Smooth muscle cell (in vitro differentiated cells): ENCODE data around the gene RBBP5. TPM values are rescaled to one million over a fixed set of nuclear protein-coding genes. Genes with fewer than 3 reads are reported as not detected.

ENCODE experiments used
- DNase-seq: peaks from one replicate; lab custom pipeline; 2025; ENCODE audit not compliant: unreplicated experiment; lab: John Stamatoyannopoulos, UW
- H2AFZ ChIP-seq: fragments of 200-600 bp; sonication (generic); 2 replicates; pipeline ENCODE4 v1.6.0; 2016; ENCODE audit warnings: antibody characterized with exemption, low read depth, mild to moderate bottlenecking
- H3F3A ChIP-seq: fragments of 200-600 bp; sonication (generic); 2 replicates; pipeline ENCODE4 v1.6.0; 2017; ENCODE audit warnings: antibody characterized with exemption, low read depth
- H3K27ac ChIP-seq: fragments of 200-600 bp; sonication (generic); 2 replicates; pipeline ENCODE4 v1.5.1; 2016; ENCODE audit warnings: low read depth, mild to moderate bottlenecking
- H3K27me3 ChIP-seq: fragments of 200-600 bp; sonication (generic); 2 replicates; pipeline ENCODE4 v1.6.1; 2016; ENCODE audit warnings: low read depth, mild to moderate bottlenecking
- H3K36me3 ChIP-seq: fragments of 200-600 bp; sonication (generic); 2 replicates; pipeline ENCODE4 v1.5.1; 2016; ENCODE audit warnings: low read depth
- H3K4me1 ChIP-seq: fragments of 200-600 bp; sonication (generic); 2 replicates; pipeline ENCODE4 v1.5.1; 2016; ENCODE audit warnings: low read depth
- H3K4me2 ChIP-seq: fragments of 200-600 bp; sonication (generic); 2 replicates; pipeline ENCODE4 v1.6.0; 2016; ENCODE audit warnings: mild to moderate bottlenecking
- H3K4me3 ChIP-seq: fragments of 200-600 bp; sonication (generic); 2 replicates; pipeline ENCODE4 v1.5.1; 2016; ENCODE audit warnings: mild to moderate bottlenecking
- H3K79me2 ChIP-seq: fragments of 200-600 bp; sonication (generic); 2 replicates; pipeline ENCODE4 v1.6.0; 2016; ENCODE audit warnings: low read depth, mild to moderate bottlenecking
- H3K9ac ChIP-seq: fragments of 200-600 bp; sonication (generic); 2 replicates; pipeline ENCODE4 v1.6.0; 2016; ENCODE audit warnings: low read depth
- H3K9me3 ChIP-seq: fragments of 200-600 bp; sonication (generic); replicated peaks from 2 replicates; pipeline ENCODE4 v1.5.1; 2016; ENCODE audit warnings: low read depth
- H4K20me1 ChIP-seq: fragments of 200-600 bp; sonication (generic); 2 replicates; pipeline ENCODE4 v1.6.0; 2016; ENCODE audit warnings: low read depth
- CTCF ChIP-seq: fragments of 200-600 bp; sonication (generic); IDR thresholded peaks from 2 replicates; pipeline ENCODE4 v1.5.1; 2017; ENCODE audit warnings: borderline replicate concordance, mild to moderate bottlenecking, antibody characterized with exemption; ENCODE audit not compliant: insufficient read depth, poor library complexity, severe bottlenecking
- WGBS: methylation state at CpG from one replicate; pipeline ENCODE4 v1.1.7; 2016; ENCODE audit warnings: low lambda C conversion rate; 5-methylcytosine and 5-hydroxymethylcytosine counted together
- polyA plus RNA-seq: library from polyadenylated mRNA; unstranded; fragments of >200 nt; fragmentation: Nextera tagmentation; extraction: Ambion mirVana; gene quantifications from 2 replicates; pipeline ENCODE4 v1.2.1, GENCODE V29; 2016
- total RNA-seq: library from RNA; depleted of rRNA; stranded (reverse); fragments of >200 nt; gene quantifications from 2 replicates; pipeline ENCODE4 v1.2.3, GENCODE V29; 2014

Gene RBBP5
- total and polyA plus RNA-seq, 2 experiments from 2014 or later = 12.8 to 18.8 TPM

- H3K9me3 ChIP-seq = no peaks in the 10 kb centered on the region
- no peak overlapping the region for H3K4me2 ChIP-seq
- no peak overlapping the region for H2AFZ ChIP-seq
- no peaks in the 10 kb centered on the region for H3F3A ChIP-seq
- H3K79me2 ChIP-seq = no peaks in the 10 kb centered on the region
- H4K20me1 ChIP-seq = no peaks in the 10 kb centered on the region
- H3K9ac ChIP-seq = no peak overlapping the region
- H3K27ac ChIP-seq = no peak overlapping the region
- H3K4me3 ChIP-seq = no peak overlapping the region
- no peak for TF ChIP-seq CTCF
- 95% methylated on average over 7 of the region's 7 CpGs for WGBS
- no peaks in the 10 kb centered on the region for H3K4me1 ChIP-seq
- DNase-seq = no peak
- H3K36me3 ChIP-seq = no peaks in the 10 kb centered on the region
- no peaks in the 10 kb centered on the region for H3K27me3 ChIP-seq
These were observed 44.4 kb downstream of the RBBP5 start for GRCh38 chr1:205077158-205077933.

- H3K36me3 ChIP-seq = no peaks in the 10 kb centered on the region
- no peaks in the 10 kb centered on the region for H3K4me1 ChIP-seq
- H3K9me3 ChIP-seq = no peaks in the 10 kb centered on the region
- H3K4me3 ChIP-seq = no peak overlapping the region
- WGBS = 78% methylated on average over 4 of the region's 4 CpGs
- TF ChIP-seq CTCF = no peak
- no peak overlapping the region for H3K27ac ChIP-seq
- H3K4me2 ChIP-seq = no peak overlapping the region
- no peaks in the 10 kb centered on the region for H3F3A ChIP-seq
- no peaks in the 10 kb centered on the region for H3K79me2 ChIP-seq
- H3K9ac ChIP-seq = no peak overlapping the region
- no peaks in the 10 kb centered on the region for H3K27me3 ChIP-seq
- no peak overlapping the region for H2AFZ ChIP-seq
- H4K20me1 ChIP-seq = no peaks in the 10 kb centered on the region
- no peak for DNase-seq
These were observed 45.5 kb downstream of the RBBP5 start for GRCh38 chr1:205076245-205076761.

GRCh38 chr1:205075642-205076155 is 46.1 kb downstream of the RBBP5 start:
- TF ChIP-seq CTCF = no peak
- 77% methylated on average over 7 of the region's 7 CpGs for WGBS

More at GRCh38 chr1:205075642-205076155, 46.1 kb downstream of the RBBP5 start:
- Histone ChIP-seq H3K9ac (no peak overlapping the region), H2AFZ (no peak overlapping the region), H3K4me1 (no peaks in the 10 kb centered on the region), H3K27ac (no peak overlapping the region), H4K20me1 (no peaks in the 10 kb centered on the region), H3K27me3 (no peaks in the 10 kb centered on the region), H3F3A (no peaks in the 10 kb centered on the region), H3K36me3 (no peaks in the 10 kb centered on the region), H3K79me2 (no peaks in the 10 kb centered on the region), H3K9me3 (no peaks in the 10 kb centered on the region), H3K4me2 (no peak overlapping the region), H3K4me3 (no peak overlapping the region)
- DNase-seq = no peak
